Right cardiac atrium (tissue), 5 donors: ENCODE measurements around the gene PHACTR4. TPM values are rescaled to one million over a fixed set of nuclear protein-coding genes. Genes with fewer than 3 reads are reported as not detected.
"Not testable (repeated sequence)": the region's sequence is repeated elsewhere in the genome, so short reads cannot be mapped to it uniquely, and the experiment has no call there.

ENCODE experiments used
- ATAC-seq, 2 donors: fragments of 200-7000 bp; cut with Tn5 transposase; one replicate each; pipeline versions ENCODE4 v1.8.0 to v1.9.1; 2020; ENCODE audit warnings: moderate library complexity in 2 of 2, mild to moderate bottlenecking in 1 of 2
- DNase-seq, 3 donors: peaks; one replicate each; pipeline ENCODE4 v3.0.0-alpha.2; 2020
- H3K27ac ChIP-seq: one replicate; pipeline ENCODE4 v1.5.1; 2013; ENCODE audit warnings: mild to moderate bottlenecking, low read length, control low read depth, moderate library complexity
- H3K27me3 ChIP-seq: one replicate; pipeline ENCODE4 v1.6.1; 2013; ENCODE audit not compliant: control insufficient read depth, insufficient read depth
- H3K4me1 ChIP-seq: one replicate; pipeline ENCODE4 v1.6.1; 2013; ENCODE audit warnings: low read length; ENCODE audit not compliant: control insufficient read depth, insufficient read depth
- H3K4me3 ChIP-seq: one replicate; pipeline ENCODE4 v1.5.1; 2013; ENCODE audit warnings: low read length, control low read depth
- H3K9me3 ChIP-seq: one replicate; pipeline ENCODE4 v1.6.1; 2013; ENCODE audit warnings: low read length; ENCODE audit not compliant: control insufficient read depth
- WGBS: extraction: QIAGEN DNeasy Blood & Tissue Kit; methylation state at CpG from one replicate; pipeline ENCODE4 v1.1.7; 2013; 5-methylcytosine and 5-hydroxymethylcytosine counted together
- intact Hi-C, 4 donors: fragments of 100-400 bp; cut with DNase I; formaldehyde crosslinking; loops; one replicate each; pipeline versions ENCODE4 v1.11.0 to v1.14.0; 2022 to 2023
- polyA plus RNA-seq: library from polyadenylated mRNA; stranded (reverse); fragments of 200-250 nt; gene quantifications from one replicate; pipeline ENCODE4 v1.2.3, GENCODE V29; 2013
- total RNA-seq, 4 donors: library from RNA; stranded (reverse); fragmentation: NEBNext Ultra II Directional; extraction: Animal tissue kit (Norgen Biotek cat#: 25700); gene quantifications; one replicate each; pipeline ENCODE4 v1.2.1, GENCODE V29; 2021
- donor health status: healthy with polysubstance abuse.
- donor health status: DM: no; HTN: yes; CAD: no.
- donor health status: DM: no; HTN: no; CAD: no.
- donor health status: DM: no; HTN: yes; CAD: no; lungs with severe emphysema.
- donor health status: DM: yes; HTN: yes; CAD: no.

PHACTR4 gene
- total and polyA plus RNA-seq, 5 donors = 15.9 to 27.4 (median 21.4) TPM

- 78% methylated on average over 2 of the region's 2 CpGs for WGBS
- H3K4me1 ChIP-seq = peaks cover 10% of the 10 kb centered on the region
- ATAC-seq (no peak), DNase-seq (no peak)
- no peaks in the 10 kb centered on the region for H3K27me3 ChIP-seq
- H3K9me3 ChIP-seq = no peaks in the 10 kb centered on the region
- intact Hi-C loops = loop anchor here in 1 of 4 donors (10.0 kb wide), 1 partner anchor 94 kb away; no protein-coding TSS in a partner anchor
- no peak overlapping the region for H3K4me3 ChIP-seq
- H3K27ac ChIP-seq = no peak overlapping the region
Observed at GRCh38 chr1:28510970-28511440, 141.5 kb downstream of the PHACTR4 start.

DNA sequence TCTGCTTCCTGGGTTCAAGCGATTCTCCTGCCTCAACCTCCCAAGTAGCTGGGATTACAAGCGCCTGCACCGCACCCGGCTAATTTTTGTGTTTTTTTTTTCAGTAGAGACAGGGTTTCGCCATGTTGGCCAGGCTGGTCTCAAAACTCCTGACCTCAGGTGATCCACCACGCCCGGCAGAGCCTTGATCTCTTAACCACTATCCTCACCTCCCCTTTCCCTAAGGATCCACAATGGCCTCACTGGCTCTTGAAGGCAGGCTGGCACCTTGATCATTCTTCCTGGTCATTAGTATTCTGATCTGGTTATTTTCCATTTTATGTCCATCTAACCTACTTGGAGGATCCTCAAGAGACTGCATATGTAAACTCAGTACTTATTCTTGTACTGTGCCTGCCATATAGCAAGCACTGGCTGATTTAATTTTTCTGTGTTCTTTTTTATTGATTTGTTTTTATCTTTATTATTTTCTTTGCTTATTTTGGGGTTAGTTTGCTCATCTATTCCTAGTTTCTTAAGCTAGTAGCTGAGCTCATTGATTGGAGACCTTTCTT lies 142.6 kb downstream of the PHACTR4 start:
- no peak overlapping the region for H3K4me3 ChIP-seq
- intact Hi-C loops = loop anchor here in 1 of 4 donors (10.0 kb wide), 1 partner anchor 93 kb away; no protein-coding TSS in a partner anchor
- 88% methylated on average over 7 of the region's 7 CpGs for WGBS

GRCh38 chr1:28514445-28514933 lies 144.9 kb downstream of the PHACTR4 start:
- ATAC-seq, DNase-seq, H3K27me3 ChIP-seq, H3K4me3 ChIP-seq, H3K27ac ChIP-seq, H3K9me3 ChIP-seq: not testable (repeated sequence)
- WGBS = 95% methylated on average over 13 of the region's 13 CpGs
- peaks cover 12% of the 10 kb centered on the region for H3K4me1 ChIP-seq
- intact Hi-C loops = loop anchor here in 1 of 4 donors (10.0 kb wide), 1 partner anchor 90 kb away; no protein-coding TSS in a partner anchor

More for the DNA sequence above, 142.6 kb downstream of the PHACTR4 start:
- no peak for DNase-seq
- Histone ChIP-seq H3K4me1 (peaks cover 10% of the 10 kb centered on the region), H3K9me3 (no peaks in the 10 kb centered on the region), H3K27me3 (no peaks in the 10 kb centered on the region), H3K27ac (no peak overlapping the region)
- ATAC-seq = no peak

DNA sequence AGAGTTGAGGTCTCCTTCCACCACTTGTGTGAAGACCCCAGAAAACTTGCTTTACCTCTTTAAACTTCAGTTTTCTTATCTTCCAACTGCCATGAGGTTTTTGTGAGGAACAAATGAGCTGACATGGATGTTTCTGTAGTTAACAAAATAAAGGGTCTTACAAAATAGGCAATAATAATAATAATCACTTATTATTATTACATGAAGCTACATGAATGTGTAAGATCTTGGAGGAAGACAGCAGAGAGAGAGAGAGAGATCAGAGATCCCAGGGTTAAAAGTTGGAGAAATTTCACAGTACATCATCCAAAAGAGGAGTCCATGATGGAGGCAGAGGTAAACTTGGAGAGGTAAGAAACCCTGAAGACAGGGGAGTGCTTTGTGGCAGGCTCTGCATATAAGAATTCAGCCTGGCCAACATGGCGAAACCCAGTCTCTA lies 147.0 kb downstream of the PHACTR4 start:
- H3K4me1 ChIP-seq = peaks cover 4% of the 10 kb centered on the region
- DNase-seq = no peak
- H3K9me3 ChIP-seq = no peaks in the 10 kb centered on the region
- H3K27ac ChIP-seq = no peak overlapping the region
- intact Hi-C loops = loop anchor here (5.0 to 10.0 kb wide), 3 partner anchors 86 to 361 kb away; no protein-coding TSS in a partner anchor
- no peak overlapping the region for H3K4me3 ChIP-seq
- no peaks in the 10 kb centered on the region for H3K27me3 ChIP-seq
- no peak for ATAC-seq
- whole genome bisulfite sequencing = 97% methylated on average over 1 of the region's 1 CpG

- ATAC-seq = peak; percentile 4 to 30
- DNase-seq = no peak
- H3K4me1 ChIP-seq = peaks cover 4% of the 10 kb centered on the region
- intact Hi-C loops = loop anchor here (5.0 to 10.0 kb wide), 3 partner anchors 85 to 360 kb away; no protein-coding TSS in a partner anchor
- no peak overlapping the region for H3K27ac ChIP-seq
- 13% methylated on average over 7 of the region's 7 CpGs for WGBS
- no peaks in the 10 kb centered on the region for H3K27me3 ChIP-seq
- H3K4me3 ChIP-seq = peak overlapping the region; percentile 71
- H3K9me3 ChIP-seq = no peaks in the 10 kb centered on the region
Observed at GRCh38 chr1:28517649-28517999, 148.1 kb downstream of the PHACTR4 start.

DNA sequence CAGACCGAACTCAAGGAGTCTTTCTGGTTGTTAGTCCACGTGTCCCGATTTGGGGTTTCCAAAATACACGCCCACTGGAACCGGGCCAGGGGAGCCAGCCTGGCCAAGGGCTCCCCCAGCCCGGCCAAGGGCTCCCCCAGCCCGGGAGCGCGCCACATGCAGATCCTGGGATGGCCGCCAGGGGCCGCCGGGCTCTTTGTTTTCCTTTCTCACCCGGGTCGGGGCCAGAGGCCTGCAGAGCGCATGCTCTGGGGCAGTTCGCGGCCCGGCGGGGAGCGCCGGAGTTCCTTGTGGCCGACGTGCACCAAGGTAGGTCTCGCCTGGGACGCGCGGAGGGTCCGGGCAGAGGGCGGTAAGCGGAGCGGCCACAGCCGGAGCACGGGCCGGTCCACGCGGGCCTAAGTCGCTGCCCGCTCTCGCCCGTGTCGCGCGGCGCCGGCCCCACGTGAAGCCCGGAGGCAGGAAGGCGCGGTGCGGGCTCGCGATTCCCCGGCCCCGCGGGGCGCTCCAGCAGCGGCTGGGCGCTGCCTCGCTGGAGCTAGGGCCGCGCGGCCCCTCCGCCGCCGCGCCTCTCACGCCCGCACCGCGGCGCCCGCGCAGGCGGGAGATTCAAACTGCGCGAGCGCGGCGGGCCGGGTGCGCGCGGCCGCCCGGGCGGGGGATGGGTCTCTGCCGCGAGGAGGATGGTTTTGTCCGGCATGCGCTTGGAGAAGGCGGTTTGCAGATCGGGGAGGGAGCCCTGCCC lies 148.6 kb downstream of the PHACTR4 start:
- Histone ChIP-seq H3K27ac (peak overlapping the region; percentile 74), H3K9me3 (no peaks in the 10 kb centered on the region), H3K4me1 (peaks cover 4% of the 10 kb centered on the region), H3K27me3 (no peaks in the 10 kb centered on the region), H3K4me3 (peak overlapping the region; percentile 71)
- WGBS = under 1% methylated on average over 92 of the region's 92 CpGs
- DNase-seq (peak; percentile 91 to 97 (median 96)), ATAC-seq (peak; percentile 90 to 95)
- intact Hi-C loops = loop anchor here (5.0 to 10.0 kb wide), 3 partner anchors 84 to 359 kb away; no protein-coding TSS in a partner anchor

DNA sequence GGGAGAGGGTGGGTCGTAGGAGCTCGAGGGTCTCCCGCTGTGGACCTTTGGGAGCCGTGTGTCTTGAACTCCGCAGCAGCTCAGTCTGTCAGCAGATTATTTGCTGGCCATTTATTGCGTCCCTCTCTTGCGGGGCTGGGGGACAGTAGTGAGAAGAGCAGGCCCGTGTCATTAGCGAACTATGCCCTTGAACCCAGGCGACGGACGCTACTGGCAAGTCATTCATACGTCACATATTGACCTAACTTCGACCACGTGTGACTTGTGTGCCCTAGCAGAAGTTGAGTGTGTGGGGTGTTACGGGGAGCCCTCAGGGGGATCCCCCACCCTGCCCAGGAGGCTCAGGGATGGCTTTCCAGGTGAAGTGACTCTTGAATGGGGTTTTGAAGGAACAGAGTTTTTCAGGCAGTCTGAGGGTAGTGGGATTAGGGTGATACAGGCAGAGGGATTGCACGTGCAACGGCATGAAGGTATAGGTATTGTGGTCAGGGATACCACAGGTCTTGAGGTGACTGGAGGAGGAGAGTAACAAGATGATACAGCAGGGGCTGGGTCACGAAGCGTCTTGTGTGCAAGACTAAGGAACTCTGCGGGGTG lies 149.3 kb downstream of the PHACTR4 start:
- 9% methylated on average over 21 of the region's 21 CpGs for WGBS
- H3K27me3 ChIP-seq = no peaks in the 10 kb centered on the region
- ATAC-seq (no peak), DNase-seq (no peak)
- no peaks in the 10 kb centered on the region for H3K9me3 ChIP-seq
- no peak overlapping the region for H3K27ac ChIP-seq
- peak overlapping the region; percentile 71 for H3K4me3 ChIP-seq
- intact Hi-C loops = loop anchor here (5.0 to 10.0 kb wide), 3 partner anchors 83 to 358 kb away; no protein-coding TSS in a partner anchor
- peaks cover 4% of the 10 kb centered on the region for H3K4me1 ChIP-seq

DNA sequence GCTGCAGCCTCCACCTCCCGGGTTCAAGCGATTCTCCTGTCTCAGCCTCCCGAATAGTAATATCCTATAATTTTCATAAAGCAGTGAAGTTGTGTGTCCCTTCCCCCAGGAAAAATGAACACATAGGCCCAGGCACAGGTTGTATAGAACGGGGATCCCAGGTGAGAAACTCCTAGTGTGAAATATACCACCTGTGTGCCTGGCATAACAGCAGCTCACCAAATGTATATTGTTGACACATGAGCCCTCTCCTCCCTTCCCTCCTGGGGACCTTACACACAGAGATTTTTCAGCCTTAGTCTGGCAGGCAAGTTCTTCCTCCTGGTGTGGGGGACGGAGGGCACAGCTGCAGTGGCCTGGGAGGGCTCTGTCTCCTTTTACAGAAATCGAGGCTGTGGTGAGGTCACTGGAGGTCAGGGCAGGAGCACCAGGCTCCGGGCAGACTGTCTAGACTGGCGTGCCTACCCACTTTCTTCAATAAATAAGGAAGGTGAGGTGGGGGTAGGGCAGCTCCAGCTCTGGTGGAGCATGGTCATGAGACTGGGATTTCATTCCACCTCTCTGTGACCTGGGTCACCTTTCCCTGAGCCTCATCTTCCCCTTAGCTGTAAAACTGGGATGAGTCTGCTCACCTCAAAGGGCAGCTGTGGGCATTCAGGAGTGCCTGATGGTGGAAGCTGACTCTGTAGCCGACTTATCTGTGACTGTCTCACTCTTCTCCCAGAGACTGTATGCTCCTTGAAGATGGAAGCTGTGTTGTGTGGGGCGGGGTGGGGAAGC lies 150.6 kb downstream of the PHACTR4 start:
- Histone ChIP-seq H3K9me3 (no peaks in the 10 kb centered on the region), H3K4me3 (no peak overlapping the region), H3K27me3 (no peaks in the 10 kb centered on the region), H3K27ac (no peak overlapping the region), H3K4me1 (peaks cover 4% of the 10 kb centered on the region)
- 87% methylated on average over 10 of the region's 10 CpGs for WGBS
- ATAC-seq = no peak
- DNase-seq = no peak
- intact Hi-C loops = loop anchor here (5.0 to 10.0 kb wide), 3 partner anchors 82 to 357 kb away; no protein-coding TSS in a partner anchor

DNA sequence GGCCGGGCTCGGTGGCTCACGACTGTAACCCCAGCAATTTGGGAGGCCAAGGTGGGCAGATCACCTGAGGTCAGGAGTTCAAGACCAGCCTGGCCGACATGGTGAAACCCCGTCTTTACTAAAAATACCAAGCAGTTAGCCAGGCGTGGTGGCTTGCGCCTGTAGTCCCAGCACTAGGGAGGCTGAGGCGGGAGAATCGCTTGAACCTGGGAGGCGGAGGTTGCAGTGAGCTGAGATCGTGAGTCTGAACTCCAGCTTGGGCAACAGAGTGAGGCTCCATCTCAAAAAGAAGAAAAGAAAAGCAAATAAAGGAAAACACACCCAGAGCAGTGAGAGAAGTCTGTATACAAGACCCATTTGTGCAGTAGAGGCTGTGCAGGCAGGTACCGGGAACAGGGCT lies 151.3 kb downstream of the PHACTR4 start:
- H3K4me3 ChIP-seq, H3K27me3 ChIP-seq, ATAC-seq, intact Hi-C loops, DNase-seq, H3K9me3 ChIP-seq, H3K27ac ChIP-seq, H3K4me1 ChIP-seq: not testable (repeated sequence)
- 95% methylated on average over 12 of the region's 12 CpGs for WGBS

GRCh38 chr1:28521502-28522164 lies 152.1 kb downstream of the PHACTR4 start:
- intact Hi-C loops = no loop called here
- Histone ChIP-seq H3K4me1 (peaks cover 4% of the 10 kb centered on the region), H3K27me3 (no peaks in the 10 kb centered on the region), H3K4me3 (no peak overlapping the region), H3K9me3 (no peaks in the 10 kb centered on the region), H3K27ac (no peak overlapping the region)
- ATAC-seq = no peak
- no peak for DNase-seq
- 82% methylated on average over 6 of the region's 6 CpGs for whole genome bisulfite sequencing
